HG03025 (cell line): ENCODE results near the gene MBNL2.
A peak's percentile ranks its signal among the peaks of the same experiment; 100 is the strongest.
"Not testable (repeated sequence)": the region's sequence is repeated elsewhere in the genome, so short reads cannot be mapped to it uniquely, and the experiment has no call there.

ENCODE experiments used
- ATAC-seq: cut with Tn5 transposase; IDR thresholded peaks from one replicate; pipeline ENCODE4 v1.9.1; 2021; ENCODE audit warnings: mild to moderate bottlenecking, moderate library complexity; ENCODE audit not compliant: unreplicated experiment, low FRiP score

The MBNL2 gene

GRCh38 chr13:97207252-97207651, 14.9 kb upstream of the MBNL2 start:
- not testable (repeated sequence) for ATAC-seq

GRCh38 chr13:97211300-97211699, 10.8 kb upstream of the MBNL2 start:
- no peak for ATAC-seq

GRCh38 chr13:97212004-97212403, 10.1 kb upstream of the MBNL2 start:
- ATAC-seq: no peak

GRCh38 chr13:97212601-97213040, 9.5 kb upstream of the MBNL2 start:
- no peak for ATAC-seq

- ATAC-seq: no peak
Measured at GRCh38 chr13:97214921-97215320, 7.2 kb upstream of the MBNL2 start.

- ATAC-seq: no peak
Measured at GRCh38 chr13:97215325-97215724, 6.8 kb upstream of the MBNL2 start.

- no peak for ATAC-seq
Measured at GRCh38 chr13:97219226-97219625, 2.9 kb upstream of the MBNL2 start.

- ATAC-seq: no peak
Measured at GRCh38 chr13:97220151-97220900, 1.8 kb upstream of the MBNL2 start.

GRCh38 chr13:97221046-97221445, 1.1 kb upstream of the MBNL2 start:
- no peak for ATAC-seq

- ATAC-seq: no peak
Measured at GRCh38 chr13:97221466-97221865, 667 bp upstream of the MBNL2 start.

GRCh38 chr13:97223037-97223710, 1.0 kb downstream of the MBNL2 start:
- ATAC-seq: no peak

- no peak for ATAC-seq
Measured at GRCh38 chr13:97223711-97224541, 1.8 kb downstream of the MBNL2 start.

GRCh38 chr13:97224544-97225300, 2.6 kb downstream of the MBNL2 start:
- ATAC-seq: no peak

GRCh38 chr13:97225533-97225932, 3.4 kb downstream of the MBNL2 start:
- ATAC-seq: no peak

GRCh38 chr13:97226013-97226412, 3.9 kb downstream of the MBNL2 start:
- no peak for ATAC-seq

GRCh38 chr13:97226788-97227627, 4.9 kb downstream of the MBNL2 start:
- ATAC-seq: peak; percentile 30

GRCh38 chr13:97228850-97229521, 6.9 kb downstream of the MBNL2 start:
- ATAC-seq: no peak

- ATAC-seq: no peak
Measured at GRCh38 chr13:97229699-97230098, 7.6 kb downstream of the MBNL2 start.
